Measurements from ENCODE around the gene HDAC9.
"Not testable (repeated sequence)": the region's sequence is repeated elsewhere in the genome, so short reads cannot be mapped to it uniquely, and the experiment has no call there.

The HDAC9 gene

GRCh38 chr7:18667466-18667865, 171.9 kb downstream of the HDAC9 start:
- no peak for DNase-seq

- no peak for DNase-seq
Measured at GRCh38 chr7:18671176-18671575, 175.6 kb downstream of the HDAC9 start.

GRCh38 chr7:18675579-18675978, 180.0 kb downstream of the HDAC9 start:
- DNase-seq = no peak

- DNase-seq = no peak
Measured at GRCh38 chr7:18679261-18679660, 183.7 kb downstream of the HDAC9 start.

- DNase-seq = no peak
Measured at GRCh38 chr7:18680576-18680975, 185.0 kb downstream of the HDAC9 start.

- no peak for DNase-seq
Measured at GRCh38 chr7:18684916-18685315, 189.4 kb downstream of the HDAC9 start.

- DNase-seq = no peak
Measured at GRCh38 chr7:18685971-18686370, 190.4 kb downstream of the HDAC9 start.

GRCh38 chr7:18689551-18689950, 194.0 kb downstream of the HDAC9 start:
- no peak for DNase-seq

- DNase-seq = no peak
Measured at GRCh38 chr7:18693406-18693805, 197.9 kb downstream of the HDAC9 start.

- DNase-seq = no peak
Measured at GRCh38 chr7:18693816-18694215, 198.3 kb downstream of the HDAC9 start.

GRCh38 chr7:18694484-18694883, 198.9 kb downstream of the HDAC9 start:
- no peak for DNase-seq

- DNase-seq = no peak
Measured at GRCh38 chr7:18694911-18695310, 199.4 kb downstream of the HDAC9 start.

- no peak for DNase-seq
Measured at GRCh38 chr7:18698258-18698734, 202.7 kb downstream of the HDAC9 start.

GRCh38 chr7:18700147-18700546, 204.6 kb downstream of the HDAC9 start:
- no peak for DNase-seq

- no peak for DNase-seq
Measured at GRCh38 chr7:18702071-18702829, 206.7 kb downstream of the HDAC9 start.

- no peak for DNase-seq
Measured at GRCh38 chr7:18703685-18704084, 208.1 kb downstream of the HDAC9 start.

GRCh38 chr7:18706670-18707069, 211.1 kb downstream of the HDAC9 start:
- no peak for DNase-seq

GRCh38 chr7:18708204-18708603, 212.7 kb downstream of the HDAC9 start:
- no peak for DNase-seq

- DNase-seq = no peak
Measured at GRCh38 chr7:18715988-18716387, 220.4 kb downstream of the HDAC9 start.

- no peak for DNase-seq
Measured at GRCh38 chr7:18721429-18721828, 225.9 kb downstream of the HDAC9 start.

- no peak for DNase-seq
Measured at GRCh38 chr7:18724318-18724717, 228.8 kb downstream of the HDAC9 start.

GRCh38 chr7:18727115-18727870, 231.7 kb downstream of the HDAC9 start:
- DNase-seq = no peak

- not testable (repeated sequence) for DNase-seq
Measured at GRCh38 chr7:18736012-18736411, 240.5 kb downstream of the HDAC9 start.

- no peak for DNase-seq
Measured at GRCh38 chr7:18740579-18740988, 245.0 kb downstream of the HDAC9 start.

Measured in activated naive CD4-positive, alpha-beta T cell treated with Interleukin-2 at 50 U/mL for 16 hours (primary cell).